NCI-H1417 (cell line): ENCODE results near the gene YAE1.

ENCODE experiments used
- DNase-seq, 3 experiments: peaks; one replicate each; lab custom pipeline; 2025; lab: John Stamatoyannopoulos, UW

YAE1 gene

DNA sequence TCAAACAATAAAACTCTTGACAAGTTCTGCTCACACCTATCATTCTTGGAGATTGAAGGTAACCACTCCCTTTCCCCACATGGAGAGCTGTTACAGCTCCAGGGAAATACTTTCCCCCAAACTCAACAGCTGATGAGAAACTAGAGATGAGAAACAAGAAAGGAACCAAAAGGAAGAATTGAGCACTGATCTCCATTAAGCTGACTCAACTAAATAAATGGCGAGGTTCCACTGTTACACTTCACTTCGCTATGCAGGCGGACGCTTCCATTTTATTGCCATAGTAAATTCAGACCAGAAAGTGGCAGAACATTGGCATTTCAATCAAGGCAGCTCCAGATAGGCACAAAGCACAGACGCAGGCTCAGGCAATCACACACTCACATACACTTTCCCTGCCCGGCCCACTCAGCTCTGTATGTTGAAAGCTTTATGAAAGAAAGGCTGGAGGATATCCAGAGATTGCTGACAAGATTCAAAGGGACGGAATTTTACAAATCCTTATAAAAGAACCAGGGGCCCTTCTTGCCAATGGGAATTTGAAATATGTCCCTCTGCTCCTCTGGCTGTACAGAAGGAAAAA, 11.5 kb upstream of the YAE1 start:
- no peak for DNase-seq

DNA sequence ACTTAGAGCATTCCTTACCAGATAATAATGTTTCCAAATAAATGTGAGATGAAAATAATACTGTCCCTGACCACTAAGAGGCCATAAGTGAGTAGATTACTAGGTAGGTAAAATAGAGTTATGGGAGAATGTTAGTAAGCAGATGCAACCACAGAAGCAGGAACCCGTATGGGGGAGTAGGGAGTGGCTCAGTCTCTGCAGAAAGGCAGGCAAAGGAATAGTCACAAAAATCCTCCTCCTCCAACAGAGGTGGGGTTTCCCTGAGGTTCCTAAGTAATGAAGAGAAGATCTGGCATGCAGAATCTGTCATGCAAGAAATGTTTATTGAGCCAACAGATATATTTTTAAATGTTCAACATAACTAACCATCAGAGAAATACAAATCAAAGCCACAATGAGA, 9.0 kb upstream of the YAE1 start:
- DNase-seq: no peak

DNA sequence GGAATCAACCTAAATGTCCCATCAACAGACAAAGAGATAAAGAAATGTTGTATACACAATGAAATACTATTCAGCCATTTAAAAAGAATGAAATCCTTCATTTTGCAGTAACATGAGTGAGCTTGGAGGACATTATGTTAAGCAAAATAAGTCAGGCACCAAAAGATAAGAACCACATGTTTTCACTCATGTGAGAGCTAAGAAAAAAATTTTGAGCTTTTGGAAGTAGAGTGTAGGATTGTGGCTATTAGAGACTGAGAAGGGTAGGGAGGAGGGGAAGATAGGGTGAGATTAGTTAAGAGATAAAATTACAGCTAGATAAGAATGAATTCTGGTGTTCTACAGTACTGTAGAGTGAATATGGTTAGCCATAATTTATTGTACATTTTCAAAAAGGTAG, 8.3 kb upstream of the YAE1 start:
- no peak for DNase-seq

DNA sequence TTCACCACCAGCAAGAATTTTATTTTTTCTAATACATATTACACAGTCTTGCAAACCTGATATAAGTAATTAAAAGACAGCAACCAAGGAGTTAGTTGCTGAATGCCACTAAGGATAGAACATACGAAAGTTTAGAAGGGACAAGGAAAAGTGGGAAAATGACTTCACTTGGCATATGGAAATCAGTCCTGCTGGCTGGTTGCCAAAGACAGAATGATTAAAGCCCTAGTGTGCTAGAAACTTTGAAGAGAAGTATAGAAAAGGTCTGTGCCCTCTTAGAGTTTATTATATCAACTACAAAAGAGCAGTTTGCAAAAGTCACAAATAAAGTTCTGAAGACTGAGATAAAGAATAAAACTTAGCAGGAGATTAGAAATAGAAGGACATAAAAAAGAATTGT, 5.8 kb upstream of the YAE1 start:
- DNase-seq: no peak

DNA sequence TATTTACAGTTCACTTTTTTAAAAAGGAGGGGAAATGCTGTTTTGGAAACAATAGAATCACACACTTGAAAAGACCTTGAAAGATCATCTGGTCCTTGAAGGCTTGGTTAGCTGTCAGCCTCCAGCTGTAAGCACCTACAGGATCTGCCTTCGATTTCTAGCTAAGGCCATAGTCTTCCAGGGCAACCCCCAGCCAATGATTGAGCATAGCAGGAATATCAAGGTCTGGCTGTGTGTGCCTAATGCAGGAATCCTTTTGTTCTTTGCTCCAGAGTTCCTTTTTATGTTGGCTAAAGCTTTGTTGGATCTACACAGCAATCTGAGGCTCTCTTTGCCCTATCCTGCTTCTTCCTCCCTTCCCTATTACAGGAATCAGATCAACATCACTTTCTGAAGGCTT, 5.2 kb upstream of the YAE1 start:
- DNase-seq: no peak

DNA sequence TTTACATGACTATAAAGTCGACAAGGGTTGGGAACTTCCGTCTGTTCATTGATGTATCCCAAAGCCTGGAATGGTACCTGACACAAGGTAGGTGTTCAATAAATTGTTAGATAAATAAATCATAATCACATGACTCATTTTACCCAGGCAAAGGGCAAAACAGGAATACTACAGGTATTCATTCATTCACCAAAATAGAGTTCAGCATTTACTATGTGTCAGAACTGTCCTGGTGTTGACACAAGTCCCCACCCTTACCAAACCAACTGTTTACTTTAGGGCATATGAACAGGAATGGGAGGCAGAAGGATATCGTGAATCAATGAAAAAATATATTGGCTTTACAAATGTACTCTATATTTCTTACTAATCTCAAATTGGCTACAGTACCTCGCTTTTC, 666 bp upstream of the YAE1 start:
- peak in 1 of 3 experiments; percentile 28 for DNase-seq

DNA sequence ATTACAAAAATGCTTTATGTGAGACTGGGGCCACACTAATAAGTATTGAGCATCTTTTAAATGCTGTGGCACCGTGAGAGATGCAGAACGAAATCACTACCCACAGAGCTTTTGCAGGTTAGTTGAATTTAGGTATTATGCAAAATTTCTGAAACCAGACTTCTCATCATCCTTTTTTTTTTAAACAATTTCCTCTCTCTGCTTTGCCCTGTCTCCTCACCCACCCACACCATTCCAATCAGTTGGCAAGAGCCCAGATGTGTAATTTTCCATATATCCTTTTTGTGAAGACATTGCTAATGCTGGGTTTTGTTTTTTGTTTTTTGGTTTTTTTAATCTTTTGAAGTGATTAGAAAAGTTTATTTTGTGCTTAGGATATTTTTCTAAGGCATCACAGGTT, 1.1 kb downstream of the YAE1 start:
- no peak for DNase-seq

DNA sequence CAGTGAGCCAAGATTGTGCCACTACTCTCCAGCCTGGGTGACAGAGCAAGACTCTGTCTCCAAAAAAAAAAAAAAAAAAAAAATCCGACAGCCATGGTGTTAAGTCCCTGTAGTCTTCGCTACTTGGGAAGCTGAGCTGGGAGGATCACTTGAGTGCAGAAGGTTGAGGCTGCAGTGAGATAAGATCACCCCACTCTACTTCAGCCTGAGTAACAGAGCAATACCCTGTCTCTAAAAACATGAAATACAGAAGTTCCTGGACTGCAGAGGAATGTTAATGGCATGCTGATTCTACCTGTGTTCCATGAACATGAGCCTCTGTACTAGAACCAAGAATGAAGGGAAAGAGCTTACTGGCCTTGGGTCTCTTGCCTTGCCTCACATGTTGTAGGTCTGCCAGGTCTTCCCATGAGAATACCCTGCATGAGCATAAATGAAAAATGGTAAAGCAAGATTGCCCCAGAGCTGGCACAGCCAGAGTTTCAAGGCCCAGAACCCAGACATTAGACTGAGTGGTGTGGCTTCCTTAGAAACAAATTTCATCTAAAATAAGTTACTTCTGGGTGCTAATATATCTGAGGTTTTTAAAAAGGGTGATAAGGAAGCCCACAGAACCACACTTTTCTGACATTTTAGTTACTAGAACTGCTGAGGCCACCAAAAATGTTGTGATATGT, 8.6 kb downstream of the YAE1 start:
- DNase-seq: no peak

DNA sequence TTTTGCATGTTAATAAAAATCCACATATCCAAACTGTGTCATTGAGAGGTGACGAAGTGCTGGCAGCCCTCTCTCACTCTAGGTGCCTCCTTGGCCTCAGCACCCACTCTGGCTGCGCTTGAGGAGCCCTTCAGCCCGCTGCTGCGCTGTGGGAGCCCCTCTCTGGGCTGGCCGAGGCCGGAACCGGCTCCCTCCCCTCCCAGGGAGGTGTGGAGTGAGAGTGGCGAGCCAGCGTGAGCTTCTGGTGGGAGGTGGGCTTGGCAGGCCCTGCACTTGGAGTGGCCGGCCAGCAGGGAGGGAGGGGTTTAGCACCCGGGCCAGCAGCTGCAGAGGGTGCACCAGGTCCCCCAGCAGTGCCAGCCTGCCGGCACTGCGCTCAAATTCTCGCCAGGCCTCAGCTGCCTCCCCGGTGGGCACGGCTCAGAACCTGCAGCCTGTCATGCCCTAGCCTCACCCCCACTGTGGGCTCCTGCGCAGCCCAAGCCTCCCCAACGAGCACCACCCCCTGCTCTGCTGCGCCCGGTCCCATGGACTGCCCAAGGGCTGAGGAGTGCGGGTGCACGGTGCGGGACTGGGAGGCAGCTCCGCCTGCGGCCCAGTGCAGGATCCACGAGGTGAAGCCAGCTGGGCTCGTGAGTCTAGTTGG, 11.1 kb downstream of the YAE1 start:
- no peak for DNase-seq

DNA sequence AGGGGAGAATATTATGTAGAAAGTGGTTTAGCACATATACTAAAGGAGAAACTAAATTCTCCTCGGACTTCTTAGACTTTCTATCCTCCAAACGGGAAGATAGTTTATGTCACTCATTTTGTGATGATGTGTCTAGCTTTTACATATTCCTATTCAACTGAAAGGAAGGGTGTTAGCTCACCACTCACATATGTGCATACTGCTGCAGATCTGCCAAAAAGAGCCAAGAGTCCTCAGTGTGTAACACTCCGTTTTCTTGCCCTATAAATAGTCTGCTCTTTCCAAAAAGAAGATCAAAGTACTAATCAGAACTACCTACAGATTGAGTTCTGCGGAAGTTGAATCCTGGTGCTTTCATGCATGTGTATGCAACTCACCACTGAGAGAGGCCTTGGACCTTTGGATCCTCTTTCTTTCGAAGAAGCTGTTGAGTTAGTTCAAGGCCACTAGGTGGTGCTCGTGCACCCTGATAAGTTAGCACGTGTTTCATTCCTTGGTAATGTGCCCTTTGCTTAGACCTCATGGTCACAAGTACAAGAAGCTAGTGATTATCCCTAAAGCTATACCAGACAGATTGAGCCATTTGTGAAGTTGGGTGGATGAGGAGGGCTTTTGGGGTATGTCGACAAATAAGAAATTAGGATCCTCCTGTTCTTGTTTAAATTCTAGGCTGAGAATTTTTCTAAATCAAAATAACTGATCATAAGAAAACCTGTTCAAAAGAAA, 14.1 kb downstream of the YAE1 start:
- DNase-seq: peak; percentile 79 to 95 (median 85)

DNA sequence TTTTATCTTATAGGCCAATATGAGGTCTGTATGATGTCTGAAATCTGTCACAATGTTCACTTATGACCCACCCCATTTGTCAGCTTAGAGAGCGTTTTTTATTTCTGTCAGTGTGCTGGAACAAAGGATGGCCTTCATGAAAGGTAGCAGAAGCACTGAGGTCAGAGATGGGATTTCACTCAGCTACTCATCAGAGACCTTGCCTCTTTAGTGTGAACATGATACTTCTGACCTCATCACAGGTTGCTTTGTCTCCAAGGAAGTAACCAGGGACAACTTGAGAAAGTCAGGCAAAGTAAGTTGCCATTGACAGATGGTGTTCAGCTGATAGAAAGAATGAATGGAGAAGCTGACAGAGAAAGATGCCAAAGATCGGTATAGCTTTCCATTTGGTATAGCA, 16.3 kb downstream of the YAE1 start:
- peak in 1 of 3 experiments; percentile 9 for DNase-seq

DNA sequence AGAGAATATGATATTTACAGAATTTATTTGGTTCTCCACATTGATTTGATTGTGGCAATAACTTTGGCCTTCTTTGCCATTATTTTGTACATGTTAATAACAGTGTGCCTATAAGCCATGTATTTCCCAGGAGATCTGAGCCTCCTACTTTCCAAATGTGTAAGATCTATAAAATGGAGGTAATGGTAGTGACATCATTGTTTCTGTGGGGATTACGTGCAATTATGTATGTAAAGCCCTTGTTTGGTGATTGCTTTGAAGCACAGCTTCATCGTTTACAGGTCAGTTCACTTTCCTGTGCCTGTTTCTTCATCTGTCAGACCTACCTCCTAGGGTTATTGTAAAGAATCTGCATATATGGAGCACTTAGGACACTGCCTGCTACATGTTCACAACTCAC, 17.3 kb downstream of the YAE1 start:
- peak in 1 of 3 experiments; percentile 24 for DNase-seq

DNA sequence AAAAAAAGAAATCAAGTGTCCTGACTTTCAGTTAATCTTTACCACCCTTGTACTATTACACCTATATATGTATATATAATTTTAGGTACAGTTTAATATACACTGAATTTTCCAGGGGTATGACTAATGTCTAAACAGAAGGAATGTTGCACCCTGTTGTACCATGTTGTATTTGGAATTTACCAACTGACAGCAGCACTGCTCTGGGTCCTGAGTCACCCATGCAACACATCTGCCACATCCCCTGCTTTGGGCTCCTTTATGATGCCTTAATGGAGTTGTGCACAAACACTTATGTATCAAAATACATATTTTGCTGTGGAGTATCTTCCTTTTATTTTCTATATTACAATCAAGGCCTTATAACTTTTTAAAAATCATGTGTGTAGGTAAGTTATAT, 21.2 kb downstream of the YAE1 start:
- DNase-seq: no peak

DNA sequence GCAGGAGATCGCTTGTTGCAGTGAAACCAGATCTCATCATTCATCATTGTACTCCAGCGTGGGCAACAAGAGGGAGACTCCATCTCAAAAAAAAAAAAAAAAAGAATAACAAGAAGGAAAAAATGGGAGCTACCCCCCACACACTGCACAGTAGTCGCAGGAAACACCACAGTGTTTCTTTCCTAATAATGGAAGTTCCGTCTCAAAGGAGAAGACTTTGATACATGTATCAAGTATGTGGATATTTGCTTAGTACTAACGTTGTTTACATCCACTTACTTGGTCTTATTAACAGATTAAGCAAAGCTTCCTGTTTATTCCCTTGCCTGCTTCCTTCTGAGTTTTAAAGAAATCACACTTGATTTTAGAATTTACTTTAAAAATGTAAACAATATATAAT, 22.2 kb downstream of the YAE1 start:
- no peak for DNase-seq

DNA sequence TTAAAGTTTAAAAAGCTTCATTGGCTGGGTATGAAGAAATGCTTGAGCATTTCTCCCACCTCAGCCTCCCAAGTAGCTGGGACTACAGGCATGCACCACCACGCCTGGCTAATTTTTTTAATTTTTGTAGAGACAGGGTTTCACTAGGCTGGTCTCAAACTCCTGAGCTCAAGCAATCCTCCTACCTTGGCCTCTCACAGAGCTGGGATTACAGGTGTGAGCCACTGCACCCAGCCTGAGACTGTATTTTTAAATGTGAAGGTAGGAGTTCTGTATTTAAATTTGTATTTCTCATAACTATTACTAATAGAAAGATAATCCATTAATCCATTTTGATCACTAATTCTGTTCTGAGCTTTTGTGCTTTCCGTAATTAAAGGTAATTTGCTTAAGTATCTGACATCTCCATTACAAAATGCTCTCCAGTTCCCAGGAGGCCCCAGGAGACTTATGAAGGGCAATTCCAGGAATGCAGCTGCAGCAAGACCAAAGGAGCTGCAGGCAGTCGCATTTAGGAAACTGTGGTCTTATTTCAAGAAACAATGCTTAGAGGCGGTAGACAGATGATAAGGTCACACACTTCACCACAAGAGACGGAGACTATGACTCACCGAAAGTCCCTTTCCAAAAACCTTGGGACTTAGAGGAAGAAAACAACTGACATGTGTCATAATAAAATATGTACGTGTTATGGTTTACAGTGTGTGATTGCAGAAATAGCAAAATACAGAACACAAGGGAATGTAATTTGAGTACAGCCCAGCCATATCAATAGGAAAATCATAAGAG, 23.3 kb downstream of the YAE1 start:
- peak; percentile 13 to 70 (median 35) for DNase-seq

DNA sequence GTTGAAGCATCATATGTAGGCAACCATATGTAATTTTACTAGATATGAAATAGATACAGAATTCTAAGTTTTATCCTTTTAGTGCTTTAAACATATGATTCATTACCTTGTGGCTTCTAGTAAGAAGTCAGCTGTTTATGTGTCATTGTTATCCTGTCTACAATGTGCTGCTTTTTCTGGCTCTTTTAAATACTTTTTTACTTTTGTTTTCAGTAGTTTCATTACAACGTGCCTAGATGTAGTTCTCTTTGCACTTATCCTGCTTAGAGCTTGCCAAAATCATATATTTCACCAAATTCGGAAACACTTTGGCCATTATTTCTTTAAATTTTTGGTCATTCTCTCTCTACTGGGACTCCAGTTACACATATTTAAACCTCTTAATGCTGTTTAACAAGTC, 26.4 kb downstream of the YAE1 start:
- DNase-seq: no peak

DNA sequence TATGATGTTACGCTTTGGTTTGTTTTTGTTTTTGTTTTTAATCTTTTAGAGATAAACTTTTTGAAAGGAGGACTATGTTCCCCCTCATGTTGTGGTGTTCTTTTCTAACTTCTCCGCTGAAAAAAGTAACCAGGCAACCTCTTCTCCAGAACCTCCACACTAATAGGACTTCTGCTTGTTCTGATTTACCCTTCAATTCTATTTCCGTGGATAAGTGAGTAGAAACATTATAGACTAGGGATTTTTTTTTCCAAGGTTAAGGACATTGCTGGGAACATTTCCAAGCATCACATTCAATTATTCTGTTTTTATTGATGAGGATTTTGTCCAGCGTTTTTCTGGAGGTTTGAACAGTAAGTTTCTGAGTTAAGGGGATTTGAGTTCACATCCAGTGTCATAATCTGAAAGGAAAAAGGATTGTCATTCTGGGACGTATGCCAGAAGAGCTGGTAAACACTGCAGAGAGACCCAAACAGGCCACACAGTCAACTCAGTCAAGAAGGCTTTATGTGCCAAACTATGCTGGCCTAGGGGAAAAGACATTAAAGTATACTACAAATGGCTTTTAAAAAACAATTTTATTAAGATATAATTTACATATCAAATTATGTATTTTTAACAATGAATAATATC, 28.9 kb downstream of the YAE1 start:
- peak in 1 of 3 experiments; percentile 7 for DNase-seq

DNA sequence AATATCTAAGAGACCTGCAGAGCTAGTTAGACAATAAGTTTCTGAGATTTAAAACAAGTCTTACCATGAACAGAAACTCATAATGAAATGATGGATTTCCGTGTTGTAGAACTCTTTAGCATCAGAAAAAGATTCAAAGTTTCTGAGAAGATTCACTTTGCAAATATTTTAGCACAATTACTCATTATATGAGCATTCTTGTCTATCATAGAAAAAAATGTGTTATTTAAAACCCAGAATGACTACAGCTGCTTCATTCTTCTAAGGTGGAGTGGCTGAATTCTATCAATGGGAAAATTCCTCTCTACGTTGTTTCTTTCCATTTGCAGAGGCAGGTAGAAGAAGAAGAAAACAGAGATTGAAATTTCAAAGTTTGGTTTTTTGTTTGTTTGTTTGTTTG, 36.1 kb downstream of the YAE1 start:
- no peak for DNase-seq

DNA sequence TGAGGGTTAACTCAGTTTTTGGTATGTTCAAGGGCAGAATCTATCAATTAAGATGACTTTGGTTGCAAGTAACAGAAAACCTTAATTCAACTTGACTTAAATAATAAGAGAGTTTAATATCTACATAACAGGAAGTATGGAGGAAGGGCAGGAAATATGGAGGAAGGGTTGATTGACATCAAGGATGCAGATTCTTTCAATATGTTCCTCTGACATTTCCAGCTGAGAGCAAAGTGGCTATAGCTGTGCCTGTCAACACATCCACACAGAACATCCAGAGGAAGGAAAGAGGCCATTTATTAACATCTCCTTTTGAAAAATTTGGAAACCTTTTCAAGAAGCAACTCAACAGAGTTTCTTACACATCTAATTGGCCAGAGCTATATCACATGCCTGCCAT, 37.7 kb downstream of the YAE1 start:
- no peak for DNase-seq

DNA sequence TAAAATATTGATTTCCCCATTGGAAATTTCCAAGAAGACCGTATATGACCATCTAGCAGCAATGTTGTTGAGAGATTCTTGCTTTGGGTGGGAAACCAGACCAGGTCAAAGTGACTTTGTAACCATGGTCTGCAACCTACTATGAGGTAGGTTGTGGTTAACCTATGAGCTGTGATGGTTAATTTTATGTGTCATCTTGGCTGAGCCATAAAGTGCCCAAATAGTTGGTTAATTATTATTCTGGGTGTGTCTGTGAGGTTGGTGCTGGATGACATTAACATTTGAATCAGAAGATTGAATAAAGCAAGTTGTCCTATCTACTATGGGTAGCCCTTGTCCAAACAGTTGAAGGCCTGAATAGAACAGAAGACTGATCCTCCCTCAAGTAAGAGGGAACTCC, 38.9 kb downstream of the YAE1 start:
- DNase-seq: no peak

DNA sequence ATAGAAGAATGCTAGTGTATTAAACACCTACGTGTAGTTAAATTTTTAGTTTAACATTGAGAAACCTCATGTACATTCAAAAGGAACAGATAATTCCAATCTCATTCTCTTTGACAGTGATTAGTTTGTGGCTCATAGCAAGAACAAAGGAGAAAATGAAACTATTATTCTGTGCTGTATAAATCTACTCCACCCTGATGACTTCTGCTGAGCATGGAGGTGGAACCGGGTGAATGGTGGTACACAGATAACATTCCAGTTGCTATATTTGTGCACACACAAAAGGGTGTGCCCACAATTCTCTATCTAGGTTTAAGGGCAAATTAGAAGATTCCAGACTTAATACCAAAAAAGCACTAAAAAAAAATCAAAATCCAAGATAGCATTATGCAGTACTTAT, 40.1 kb downstream of the YAE1 start:
- no peak for DNase-seq

DNA sequence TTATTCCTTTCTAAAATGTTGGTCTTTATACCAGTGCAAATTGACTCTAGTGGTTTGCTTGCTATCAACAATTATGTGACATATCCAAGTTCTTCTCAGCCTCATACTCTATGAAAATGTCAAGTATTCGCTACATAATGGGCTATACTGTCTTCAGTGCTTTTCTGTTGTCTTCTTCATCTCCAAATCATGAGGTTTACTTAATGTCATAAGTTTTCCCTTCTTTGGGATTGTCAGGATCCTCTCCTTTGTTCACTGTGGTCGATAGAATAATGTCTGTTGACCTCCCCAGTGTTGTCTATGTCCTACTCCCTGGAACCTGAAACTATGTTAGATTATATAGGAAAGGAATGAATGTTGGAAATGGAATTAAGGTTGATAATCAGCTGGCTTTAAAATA, 40.7 kb downstream of the YAE1 start:
- no peak for DNase-seq
